AG09309 (cell line): ENCODE measurements around the gene ATP11A.

Experiments used
- DNase-seq: peaks from one replicate; pipeline ENCODE4 v3.0.0-alpha.2; 2010; ENCODE audit warnings: low read depth
- H3K4me3 ChIP-seq: 2 replicates; pipeline ENCODE4 v1.5.1; 2011; ENCODE audit warnings: mild to moderate bottlenecking, low read depth, low read length, moderate library complexity; ENCODE audit not compliant: control insufficient read depth
- TF ChIP-seq, protein P1 (sequence below): IDR thresholded peaks from 2 replicates; pipeline ENCODE4 v1.5.1; 2011; ENCODE audit warnings: mild to moderate bottlenecking, low read depth, low read length, inconsistent platforms; ENCODE audit not compliant: insufficient read depth, control insufficient read depth; ENCODE audit errors: missing control alignments

Gene ATP11A

DNA sequence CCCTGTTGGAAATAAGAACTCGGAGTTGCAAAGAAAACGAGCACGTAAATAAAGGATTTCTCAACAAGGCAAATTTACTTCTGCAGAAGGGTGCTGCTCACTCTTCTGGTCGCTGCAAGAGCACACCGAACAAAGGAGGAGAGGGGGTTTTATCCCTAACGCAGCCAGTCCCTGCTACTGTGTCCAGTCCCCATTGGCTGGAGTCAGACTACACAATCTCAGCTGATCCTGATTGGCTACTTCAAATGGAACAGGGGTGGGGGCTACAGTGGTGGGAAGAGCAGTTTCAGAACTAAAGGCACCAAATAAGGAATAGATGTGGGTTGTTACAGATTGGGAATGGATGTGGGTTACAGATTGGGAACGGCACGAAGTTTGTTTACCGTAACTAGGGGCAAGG is 215.2 kb downstream of the ATP11A start:
- H3K4me3 ChIP-seq = no peak overlapping the region
- TF ChIP-seq, protein P1, sequence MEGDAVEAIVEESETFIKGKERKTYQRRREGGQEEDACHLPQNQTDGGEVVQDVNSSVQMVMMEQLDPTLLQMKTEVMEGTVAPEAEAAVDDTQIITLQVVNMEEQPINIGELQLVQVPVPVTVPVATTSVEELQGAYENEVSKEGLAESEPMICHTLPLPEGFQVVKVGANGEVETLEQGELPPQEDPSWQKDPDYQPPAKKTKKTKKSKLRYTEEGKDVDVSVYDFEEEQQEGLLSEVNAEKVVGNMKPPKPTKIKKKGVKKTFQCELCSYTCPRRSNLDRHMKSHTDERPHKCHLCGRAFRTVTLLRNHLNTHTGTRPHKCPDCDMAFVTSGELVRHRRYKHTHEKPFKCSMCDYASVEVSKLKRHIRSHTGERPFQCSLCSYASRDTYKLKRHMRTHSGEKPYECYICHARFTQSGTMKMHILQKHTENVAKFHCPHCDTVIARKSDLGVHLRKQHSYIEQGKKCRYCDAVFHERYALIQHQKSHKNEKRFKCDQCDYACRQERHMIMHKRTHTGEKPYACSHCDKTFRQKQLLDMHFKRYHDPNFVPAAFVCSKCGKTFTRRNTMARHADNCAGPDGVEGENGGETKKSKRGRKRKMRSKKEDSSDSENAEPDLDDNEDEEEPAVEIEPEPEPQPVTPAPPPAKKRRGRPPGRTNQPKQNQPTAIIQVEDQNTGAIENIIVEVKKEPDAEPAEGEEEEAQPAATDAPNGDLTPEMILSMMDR = no peak
- DNase-seq = no peak

DNA sequence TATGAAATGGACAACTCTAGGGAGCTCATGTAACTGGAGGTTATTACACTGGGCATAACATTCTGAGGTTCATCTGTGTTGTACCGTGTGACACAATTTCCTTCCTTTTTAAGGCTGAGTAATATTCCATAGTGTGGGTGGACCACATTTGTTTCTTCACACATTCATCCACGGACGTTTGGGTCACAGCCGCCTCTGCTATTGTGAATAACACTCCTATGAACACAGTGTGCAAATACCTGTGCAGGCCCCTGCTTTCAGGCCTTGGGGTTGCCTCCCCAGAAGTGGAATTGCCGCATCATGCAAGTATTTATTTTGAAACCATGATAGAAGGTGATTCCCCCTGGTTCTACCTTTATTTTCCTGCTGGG is 215.8 kb downstream of the ATP11A start:
- TF ChIP-seq, protein P1 = no peak
- no peak for DNase-seq
- H3K4me3 ChIP-seq = no peak overlapping the region

DNA sequence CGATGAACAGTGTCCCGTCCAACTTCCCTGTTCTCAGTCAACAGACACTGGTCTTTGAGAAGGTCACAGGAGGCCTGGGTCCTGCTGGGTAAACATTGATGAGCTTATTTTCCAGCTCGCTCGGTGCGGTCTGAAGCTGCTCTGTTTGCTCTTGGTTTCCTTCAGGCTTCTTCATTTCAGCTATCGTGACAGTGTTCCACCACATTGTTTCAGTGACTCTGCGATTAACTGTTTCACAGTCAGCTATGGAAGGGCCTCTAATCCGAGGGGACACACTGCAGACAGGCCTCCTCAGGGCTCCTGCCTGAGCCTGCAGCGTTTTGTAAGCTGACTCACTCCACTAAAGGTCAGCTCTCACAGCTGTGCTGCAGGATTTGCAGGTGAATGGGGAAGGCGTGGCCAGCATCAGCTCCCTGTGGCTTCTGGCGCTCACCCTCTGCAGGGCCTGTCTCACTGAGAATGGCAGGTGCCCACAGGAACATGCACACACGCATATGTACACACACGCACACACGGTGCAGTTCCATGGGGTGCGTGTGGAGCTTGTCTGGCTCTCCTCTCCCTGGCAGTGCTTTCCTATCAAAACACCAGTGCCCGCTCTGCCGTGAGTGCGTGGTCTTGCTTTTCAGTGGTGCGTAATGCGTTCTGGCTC is 216.3 kb downstream of the ATP11A start:
- DNase-seq = no peak
- TF ChIP-seq, protein P1 = no peak
- no peak overlapping the region for H3K4me3 ChIP-seq

DNA sequence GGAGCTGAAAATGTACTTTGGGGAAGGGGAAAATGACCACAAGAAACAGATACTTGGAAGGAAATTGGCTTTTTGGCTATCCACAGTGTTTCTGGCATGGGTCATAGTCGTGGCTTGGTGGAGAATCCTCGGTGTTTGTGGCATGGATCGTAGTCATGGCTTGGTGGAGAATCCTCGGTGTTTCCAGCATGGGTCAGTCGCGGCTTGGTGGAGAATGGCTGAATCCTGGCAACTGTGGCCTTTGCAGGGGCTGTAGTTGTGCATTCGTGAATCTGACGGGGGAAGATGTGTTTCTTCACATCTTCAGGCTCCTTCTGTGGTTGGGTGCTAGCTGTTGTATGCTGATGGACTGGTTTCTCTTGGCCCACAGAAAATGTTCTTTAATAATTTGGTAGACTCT is 217.4 kb downstream of the ATP11A start:
- no peak overlapping the region for H3K4me3 ChIP-seq
- no peak for DNase-seq
- TF ChIP-seq, protein P1 = no peak

DNA sequence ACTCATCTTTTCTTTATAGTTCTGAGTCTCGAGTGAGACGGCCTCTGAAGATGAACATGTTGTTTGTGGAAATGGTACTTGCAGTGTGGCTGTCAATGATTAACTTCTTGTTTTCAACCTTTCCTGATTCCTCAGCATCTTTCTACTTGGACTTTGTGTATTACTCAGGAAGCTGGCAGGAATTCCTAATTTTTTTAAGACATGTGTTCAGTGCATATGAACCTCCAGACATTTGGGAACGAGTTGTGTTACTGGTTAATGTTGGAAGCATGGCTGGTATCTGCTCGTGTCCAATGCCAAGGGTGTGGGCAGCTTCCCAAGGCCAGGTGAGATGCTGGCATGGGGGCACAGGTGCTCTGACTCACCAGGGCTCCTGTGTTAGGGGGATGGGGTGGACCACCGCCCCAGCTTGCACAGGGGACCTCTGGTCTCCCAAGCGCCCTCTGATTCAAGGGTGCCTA is 218.1 kb downstream of the ATP11A start:
- no peak for DNase-seq
- H3K4me3 ChIP-seq = no peak overlapping the region
- TF ChIP-seq, protein P1 = no peak

DNA sequence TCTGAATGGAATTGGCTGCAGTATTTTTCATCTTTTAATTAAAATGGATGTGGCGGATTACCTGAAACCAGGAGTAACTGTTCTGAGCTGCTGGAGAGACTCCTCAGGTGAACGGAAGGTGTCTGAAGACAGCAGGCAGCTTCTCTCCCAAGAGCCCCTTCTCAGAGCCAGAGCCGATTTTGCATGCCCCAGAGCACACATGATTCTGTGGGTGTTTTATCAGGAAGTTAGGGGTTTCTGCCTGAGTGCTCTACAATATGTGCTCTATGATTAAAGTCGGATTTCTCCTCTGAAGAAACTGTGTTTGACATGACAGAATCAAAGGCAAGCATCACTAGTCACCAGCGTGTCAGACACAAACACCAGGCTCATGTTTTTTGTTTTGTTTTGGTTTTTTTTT is 218.5 kb downstream of the ATP11A start:
- DNase-seq = no peak
- no peak overlapping the region for H3K4me3 ChIP-seq
- TF ChIP-seq, protein P1 = no peak
